HFF-Myc (cell line): ENCODE results near the gene HMX2.

ENCODE experiments used
- DNase-seq: peaks from one replicate; pipeline ENCODE4 v3.0.0-alpha.2; 2011; ENCODE audit warnings: low read depth; ENCODE audit errors: extremely low read depth
- H3K4me3 ChIP-seq: replicated peaks from 2 replicates; pipeline ENCODE4 v1.5.1; 2011; ENCODE audit warnings: low read depth, mild to moderate bottlenecking, control low read depth, low read length
- CTCF ChIP-seq: IDR thresholded peaks from 2 replicates; pipeline ENCODE4 v1.5.1; 2012; ENCODE audit warnings: mild to moderate bottlenecking, low read depth, low read length, control low read depth; ENCODE audit errors: missing control alignments

Gene HMX2

GRCh38 chr10:123149162-123149567, 1.2 kb downstream of the HMX2 start:
- no peak for DNase-seq
- TF ChIP-seq CTCF = no peak
- no peak overlapping the region for H3K4me3 ChIP-seq

- no peak for TF ChIP-seq CTCF
- H3K4me3 ChIP-seq = peak overlapping the region; percentile 38
- DNase-seq = no peak
These were observed 1.8 kb downstream of the HMX2 start for GRCh38 chr10:123149568-123150270.

GRCh38 chr10:123150271-123150985, 2.5 kb downstream of the HMX2 start:
- DNase-seq = no peak
- H3K4me3 ChIP-seq = peak overlapping the region; percentile 38
- no peak for TF ChIP-seq CTCF

- TF ChIP-seq CTCF = no peak
- 0 out of 2 replicates have a peak overlapping the region, but pooled peaks have one; percentile 19 for H3K4me3 ChIP-seq
- DNase-seq = no peak
These were observed 3.2 kb downstream of the HMX2 start for GRCh38 chr10:123150986-123151736.

- DNase-seq = no peak
- no peak overlapping the region for H3K4me3 ChIP-seq
- TF ChIP-seq CTCF = no peak
These were observed 3.8 kb downstream of the HMX2 start for GRCh38 chr10:123151737-123152135.

- DNase-seq = no peak
- no peak overlapping the region for H3K4me3 ChIP-seq
- no peak for TF ChIP-seq CTCF
These were observed 5.7 kb downstream of the HMX2 start for GRCh38 chr10:123153486-123154091.
